Neural progenitor cell (in vitro differentiated cells): ENCODE measurements around the gene CYB561.

Source experiments
- CTCF ChIP-seq: fragments of 200-600 bp; sonication (generic); IDR thresholded peaks from 2 replicates; pipeline ENCODE4 v1.5.1; 2017; ENCODE audit warnings: antibody characterized with exemption, mild to moderate bottlenecking
- EZH2 ChIP-seq: fragments of 200-600 bp; sonication (generic); IDR thresholded peaks from 2 replicates; pipeline ENCODE4 v1.6.1; 2017; ENCODE audit warnings: antibody characterized with exemption, mild to moderate bottlenecking, moderate library complexity
- EZH2phosphoT487 ChIP-seq: fragments of 200-600 bp; sonication (generic); IDR thresholded peaks from 2 replicates; pipeline ENCODE4 v1.6.1; 2017; ENCODE audit warnings: antibody characterized with exemption

GRCh38 chr17:63426917-63427308, 19.2 kb downstream of the CYB561 start:
- TF ChIP-seq CTCF, result no peak
- no peak for TF ChIP-seq EZH2phosphoT487
- TF ChIP-seq EZH2, result no peak
